Body of pancreas (tissue), 4 donors: ENCODE results near the gene STPG3.

Experiments
- CTCF ChIP-seq, 7 experiments: fragments of 450-650 bp in 4 of 7; fragments of 200-600 bp in 3 of 7; sonication (generic) in 3 of 7; IDR thresholded peaks; one replicate each; pipeline ENCODE4 v1.5.1; 2016 to 2019; ENCODE audit warnings: antibody characterized with exemption in 7 of 7
- POLR2A ChIP-seq, 3 donors: fragments of 450-650 bp; IDR thresholded peaks; one replicate each; pipeline ENCODE4 v1.6.1; 2016; ENCODE audit warnings: antibody characterized with exemption in 3 of 3, mild to moderate bottlenecking in 2 of 3

- TF ChIP-seq CTCF (IDR thresholded peaks at IDR 0.05) (no peak), POLR2A (IDR thresholded peaks at IDR 0.05) (no peak)
Measured at GRCh38 chr9:137212520-137212919, 38.6 kb upstream of the STPG3 start.
